HEK293 (cell line): Measurements from ENCODE around the gene VANGL2.

Experiments used
- KLF1 ChIP-seq: fragments of 450-650 bp; formaldehyde crosslinking; IDR thresholded peaks from 2 replicates; pipeline ENCODE4 v1.5.1; 2016; ENCODE audit warnings: missing biosample characterization, missing genetic modification characterization
- KLF9 ChIP-seq: fragments of 450-650 bp; formaldehyde crosslinking; IDR thresholded peaks from 2 replicates; pipeline ENCODE4 v1.5.1; 2016; ENCODE audit warnings: missing biosample characterization, missing genetic modification characterization, low read depth
- PRDM1 ChIP-seq: fragments of 450-650 bp; formaldehyde crosslinking; IDR thresholded peaks from 2 replicates; pipeline ENCODE4; 2016; ENCODE audit warnings: missing biosample characterization, missing genetic modification characterization
- SP3 ChIP-seq: fragments of 450-650 bp; formaldehyde crosslinking; IDR thresholded peaks from 2 replicates; pipeline ENCODE4 v1.5.1; 2016; ENCODE audit warnings: missing biosample characterization, missing genetic modification characterization
- SP7 ChIP-seq: fragments of 450-650 bp; formaldehyde crosslinking; IDR thresholded peaks from 2 replicates; pipeline ENCODE4 v1.5.1; 2016; ENCODE audit warnings: missing biosample characterization, missing genetic modification characterization
- TRIM28 ChIP-seq: IDR thresholded peaks from 2 replicates; pipeline ENCODE4 v1.6.1; 2011; ENCODE audit warnings: low read length, control low read depth, borderline replicate concordance
- ZBTB17 ChIP-seq: fragments of 450-650 bp; formaldehyde crosslinking; IDR thresholded peaks from 2 replicates; pipeline ENCODE4 v1.5.1; 2016; ENCODE audit warnings: missing biosample characterization, missing genetic modification characterization
- ZBTB48 ChIP-seq: fragments of 450-650 bp; formaldehyde crosslinking; IDR thresholded peaks from 2 replicates; pipeline ENCODE4 v1.5.1; 2016; ENCODE audit warnings: missing biosample characterization, missing genetic modification characterization
- ZFP37 ChIP-seq: fragments of 450-650 bp; formaldehyde crosslinking; IDR thresholded peaks from 2 replicates; pipeline ENCODE4 v1.5.1; 2016; ENCODE audit warnings: missing biosample characterization, missing genetic modification characterization
- ZFP69B ChIP-seq: fragments of 450-650 bp; formaldehyde crosslinking; IDR thresholded peaks from 2 replicates; pipeline ENCODE4 v1.5.1; 2016; ENCODE audit warnings: missing biosample characterization, missing genetic modification characterization
- ZNF146 ChIP-seq: fragments of 450-650 bp; formaldehyde crosslinking; IDR thresholded peaks from 2 replicates; pipeline ENCODE4 v1.5.1; 2016; ENCODE audit warnings: missing biosample characterization, missing genetic modification characterization
- ZNF274 ChIP-seq, 2 experiments: fragments of 200-500 bp in 1 of 2; fragments of 450-650 bp in 1 of 2; sonication (Bioruptor generic) in 1 of 2; formaldehyde crosslinking in 1 of 2; IDR thresholded peaks; 2 replicates each; pipeline versions ENCODE4 v1.5.1 to v1.6.1; 2014 to 2016; ENCODE audit warnings: borderline replicate concordance in 1 of 2, inconsistent platforms in 1 of 2, low read length in 1 of 2, missing biosample characterization in 1 of 2, missing genetic modification characterization in 1 of 2
- ZNF341 ChIP-seq: fragments of 450-650 bp; formaldehyde crosslinking; IDR thresholded peaks from 2 replicates; pipeline ENCODE4; 2016; ENCODE audit warnings: low read depth, missing biosample characterization, missing genetic modification characterization
- ZNF394 ChIP-seq: fragments of 450-650 bp; formaldehyde crosslinking; IDR thresholded peaks from 2 replicates; pipeline ENCODE4 v1.5.1; 2016; ENCODE audit warnings: missing biosample characterization, missing genetic modification characterization, mild to moderate bottlenecking, moderate library complexity, borderline replicate concordance
- ZNF423 ChIP-seq: fragments of 450-650 bp; formaldehyde crosslinking; IDR thresholded peaks from 2 replicates; pipeline ENCODE4 v1.5.1; 2016; ENCODE audit warnings: missing biosample characterization, missing genetic modification characterization
- ZNF629 ChIP-seq: fragments of 450-650 bp; formaldehyde crosslinking; IDR thresholded peaks from 2 replicates; pipeline ENCODE4 v1.5.1; 2017; ENCODE audit warnings: missing biosample characterization, missing genetic modification characterization
- ZNF785 ChIP-seq: fragments of 450-650 bp; formaldehyde crosslinking; IDR thresholded peaks from 2 replicates; pipeline ENCODE4 v1.5.1; 2016; ENCODE audit warnings: missing biosample characterization, missing genetic modification characterization
- ZSCAN30 ChIP-seq: fragments of 450-650 bp; IDR thresholded peaks from 2 replicates; pipeline ENCODE4 v1.5.1; 2018; ENCODE audit warnings: missing biosample characterization, mild to moderate bottlenecking, missing genetic modification characterization, moderate library complexity
- ZXDB ChIP-seq: fragments of 450-650 bp; formaldehyde crosslinking; IDR thresholded peaks from 2 replicates; pipeline ENCODE4 v1.5.1; 2016; ENCODE audit warnings: missing biosample characterization, missing genetic modification characterization
- TF ChIP-seq, protein P1 (sequence below): fragments of 450-650 bp; formaldehyde crosslinking; IDR thresholded peaks from 2 replicates; pipeline ENCODE4 v1.5.1; 2016; ENCODE audit warnings: missing biosample characterization, missing genetic modification characterization
- TF ChIP-seq, protein P2 (sequence below): fragments of 450-650 bp; formaldehyde crosslinking; IDR thresholded peaks from 2 replicates; pipeline ENCODE4 v1.5.1; 2016; ENCODE audit warnings: missing biosample characterization, missing genetic modification characterization
- TF ChIP-seq, protein P3 (sequence below): fragments of 450-650 bp; formaldehyde crosslinking; IDR thresholded peaks from 2 replicates; pipeline ENCODE4 v1.5.1; 2016; ENCODE audit warnings: missing biosample characterization, missing genetic modification characterization
- TF ChIP-seq, protein P4 (sequence below): fragments of 450-650 bp; formaldehyde crosslinking; IDR thresholded peaks from 2 replicates; pipeline ENCODE4 v1.5.1; 2016; ENCODE audit warnings: missing biosample characterization, missing genetic modification characterization
- TF ChIP-seq, protein P5 (sequence below): fragments of 450-650 bp; formaldehyde crosslinking; IDR thresholded peaks from 2 replicates; pipeline ENCODE4 v1.5.1; 2016; ENCODE audit warnings: missing biosample characterization, missing genetic modification characterization
- TF ChIP-seq, protein P6 (sequence below): fragments of 450-650 bp; formaldehyde crosslinking; IDR thresholded peaks from 2 replicates; pipeline ENCODE4 v1.5.1; 2016; ENCODE audit warnings: missing biosample characterization, missing genetic modification characterization, low read depth
- TF ChIP-seq, protein P7 (sequence below): fragments of 450-650 bp; formaldehyde crosslinking; IDR thresholded peaks from 2 replicates; pipeline ENCODE4 v1.5.1; 2016; ENCODE audit warnings: missing biosample characterization, missing genetic modification characterization

VANGL2 gene

DNA sequence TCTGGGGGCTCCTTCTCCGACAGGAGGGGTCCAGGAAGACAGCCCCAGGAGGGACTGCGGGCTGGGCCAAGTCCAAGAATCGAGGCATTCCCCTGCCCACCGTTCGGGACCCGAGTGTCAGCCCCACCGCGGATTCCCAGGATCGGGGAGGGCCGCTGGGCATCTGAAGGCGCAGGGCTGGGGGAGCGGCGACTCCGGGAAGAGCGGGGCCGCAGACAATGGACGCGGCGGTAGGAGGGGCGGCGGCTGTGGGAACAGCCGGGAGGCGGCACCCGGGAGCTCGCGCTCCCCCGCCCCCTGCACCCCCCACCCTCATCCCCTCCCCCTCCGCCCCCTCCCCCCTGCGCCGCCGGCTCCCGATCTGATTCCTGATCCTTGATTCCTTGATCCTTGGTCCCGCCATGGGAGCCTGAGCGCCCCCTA, at the start of gene VANGL2 (continued):
- TF ChIP-seq PRDM1 (tag by site-specific recombination) = no peak
- peak; percentile 100 for TF ChIP-seq ZNF341 (tag by site-specific recombination)
- peak; percentile 45; the same call in 1 of the 2 replicates for TF ChIP-seq KLF9 (tag by site-specific recombination)
- no peak; the same call in 1 of the 2 replicates for TF ChIP-seq ZNF394 (tag by site-specific recombination)
- TF ChIP-seq, protein P1, sequence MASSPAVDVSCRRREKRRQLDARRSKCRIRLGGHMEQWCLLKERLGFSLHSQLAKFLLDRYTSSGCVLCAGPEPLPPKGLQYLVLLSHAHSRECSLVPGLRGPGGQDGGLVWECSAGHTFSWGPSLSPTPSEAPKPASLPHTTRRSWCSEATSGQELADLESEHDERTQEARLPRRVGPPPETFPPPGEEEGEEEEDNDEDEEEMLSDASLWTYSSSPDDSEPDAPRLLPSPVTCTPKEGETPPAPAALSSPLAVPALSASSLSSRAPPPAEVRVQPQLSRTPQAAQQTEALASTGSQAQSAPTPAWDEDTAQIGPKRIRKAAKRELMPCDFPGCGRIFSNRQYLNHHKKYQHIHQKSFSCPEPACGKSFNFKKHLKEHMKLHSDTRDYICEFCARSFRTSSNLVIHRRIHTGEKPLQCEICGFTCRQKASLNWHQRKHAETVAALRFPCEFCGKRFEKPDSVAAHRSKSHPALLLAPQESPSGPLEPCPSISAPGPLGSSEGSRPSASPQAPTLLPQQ = peak; percentile 53
- peak; percentile 57; the same call in 1 of the 2 replicates for TF ChIP-seq ZFP37
- TF ChIP-seq ZSCAN30 (tag by site-specific recombination) = peak; percentile 99
- TF ChIP-seq ZNF423 = 0 out of 2 replicates have a peak, but pooled peaks have one; percentile 19
- 0 out of 2 replicates have a peak, but pooled peaks have one; percentile 7 for TF ChIP-seq ZNF146 (tag by site-specific recombination)
- TF ChIP-seq ZFP69B = peak; percentile 34; the same call in 1 of the 2 replicates
- TF ChIP-seq TRIM28 = no peak
- TF ChIP-seq ZXDB (tag by site-specific recombination) = peak; percentile 66; the same call in 1 of the 2 replicates
- TF ChIP-seq, protein P2, sequence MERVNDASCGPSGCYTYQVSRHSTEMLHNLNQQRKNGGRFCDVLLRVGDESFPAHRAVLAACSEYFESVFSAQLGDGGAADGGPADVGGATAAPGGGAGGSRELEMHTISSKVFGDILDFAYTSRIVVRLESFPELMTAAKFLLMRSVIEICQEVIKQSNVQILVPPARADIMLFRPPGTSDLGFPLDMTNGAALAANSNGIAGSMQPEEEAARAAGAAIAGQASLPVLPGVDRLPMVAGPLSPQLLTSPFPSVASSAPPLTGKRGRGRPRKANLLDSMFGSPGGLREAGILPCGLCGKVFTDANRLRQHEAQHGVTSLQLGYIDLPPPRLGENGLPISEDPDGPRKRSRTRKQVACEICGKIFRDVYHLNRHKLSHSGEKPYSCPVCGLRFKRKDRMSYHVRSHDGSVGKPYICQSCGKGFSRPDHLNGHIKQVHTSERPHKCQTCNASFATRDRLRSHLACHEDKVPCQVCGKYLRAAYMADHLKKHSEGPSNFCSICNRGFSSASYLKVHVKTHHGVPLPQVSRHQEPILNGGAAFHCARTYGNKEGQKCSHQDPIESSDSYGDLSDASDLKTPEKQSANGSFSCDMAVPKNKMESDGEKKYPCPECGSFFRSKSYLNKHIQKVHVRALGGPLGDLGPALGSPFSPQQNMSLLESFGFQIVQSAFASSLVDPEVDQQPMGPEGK (tag by site-specific recombination) = peak; percentile 70; the same call in 1 of the 2 replicates
- TF ChIP-seq, protein P3, sequence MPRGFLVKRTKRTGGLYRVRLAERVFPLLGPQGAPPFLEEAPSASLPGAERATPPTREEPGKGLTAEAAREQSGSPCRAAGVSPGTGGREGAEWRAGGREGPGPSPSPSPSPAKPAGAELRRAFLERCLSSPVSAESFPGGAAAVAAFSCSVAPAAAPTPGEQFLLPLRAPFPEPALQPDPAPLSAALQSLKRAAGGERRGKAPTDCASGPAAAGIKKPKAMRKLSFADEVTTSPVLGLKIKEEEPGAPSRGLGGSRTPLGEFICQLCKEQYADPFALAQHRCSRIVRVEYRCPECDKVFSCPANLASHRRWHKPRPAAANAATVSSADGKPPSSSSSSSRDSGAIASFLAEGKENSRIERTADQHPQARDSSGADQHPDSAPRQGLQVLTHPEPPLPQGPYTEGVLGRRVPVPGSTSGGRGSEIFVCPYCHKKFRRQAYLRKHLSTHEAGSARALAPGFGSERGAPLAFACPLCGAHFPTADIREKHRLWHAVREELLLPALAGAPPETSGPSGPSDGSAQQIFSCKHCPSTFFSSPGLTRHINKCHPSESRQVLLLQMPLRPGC (tag by site-specific recombination) = 0 out of 2 replicates have a peak, but pooled peaks have one; percentile 44
- TF ChIP-seq ZBTB48 (tag by site-specific recombination) = peak; percentile 63; the same call in 1 of the 2 replicates
- no peak for TF ChIP-seq ZNF785 (tag by site-specific recombination)
- TF ChIP-seq, protein P4, sequence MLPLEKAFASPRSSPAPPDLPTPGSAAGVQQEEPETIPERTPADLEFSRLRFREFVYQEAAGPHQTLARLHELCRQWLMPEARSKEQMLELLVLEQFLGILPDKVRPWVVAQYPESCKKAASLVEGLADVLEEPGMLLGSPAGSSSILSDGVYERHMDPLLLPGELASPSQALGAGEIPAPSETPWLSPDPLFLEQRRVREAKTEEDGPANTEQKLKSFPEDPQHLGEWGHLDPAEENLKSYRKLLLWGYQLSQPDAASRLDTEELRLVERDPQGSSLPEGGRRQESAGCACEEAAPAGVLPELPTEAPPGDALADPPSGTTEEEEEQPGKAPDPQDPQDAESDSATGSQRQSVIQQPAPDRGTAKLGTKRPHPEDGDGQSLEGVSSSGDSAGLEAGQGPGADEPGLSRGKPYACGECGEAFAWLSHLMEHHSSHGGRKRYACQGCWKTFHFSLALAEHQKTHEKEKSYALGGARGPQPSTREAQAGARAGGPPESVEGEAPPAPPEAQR (tag by site-specific recombination) = 0 out of 2 replicates have a peak, but pooled peaks have one; percentile 43
- peak; percentile 53 for TF ChIP-seq SP3 (tag by site-specific recombination)
- TF ChIP-seq SP7 = peak; percentile 64
- TF ChIP-seq, protein P5, sequence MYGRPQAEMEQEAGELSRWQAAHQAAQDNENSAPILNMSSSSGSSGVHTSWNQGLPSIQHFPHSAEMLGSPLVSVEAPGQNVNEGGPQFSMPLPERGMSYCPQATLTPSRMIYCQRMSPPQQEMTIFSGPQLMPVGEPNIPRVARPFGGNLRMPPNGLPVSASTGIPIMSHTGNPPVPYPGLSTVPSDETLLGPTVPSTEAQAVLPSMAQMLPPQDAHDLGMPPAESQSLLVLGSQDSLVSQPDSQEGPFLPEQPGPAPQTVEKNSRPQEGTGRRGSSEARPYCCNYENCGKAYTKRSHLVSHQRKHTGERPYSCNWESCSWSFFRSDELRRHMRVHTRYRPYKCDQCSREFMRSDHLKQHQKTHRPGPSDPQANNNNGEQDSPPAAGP = peak; percentile 61; the same call in 1 of the 2 replicates
- TF ChIP-seq ZNF629 (tag by site-specific recombination) = peak; percentile 46; the same call in 1 of the 2 replicates
- no peak for TF ChIP-seq ZNF274 (IDR thresholded peaks at IDR 0.05; ENCODE audit: low read length)
- TF ChIP-seq ZNF274 (tag by site-specific recombination; IDR thresholded peaks at IDR 0.05; ENCODE audit: borderline replicate concordance) = no peak
- TF ChIP-seq ZBTB17 = 0 out of 2 replicates have a peak, but pooled peaks have one; percentile 0
- peak; percentile 41; the same call in 1 of the 2 replicates for TF ChIP-seq KLF1 (tag by site-specific recombination)
- TF ChIP-seq, protein P6, sequence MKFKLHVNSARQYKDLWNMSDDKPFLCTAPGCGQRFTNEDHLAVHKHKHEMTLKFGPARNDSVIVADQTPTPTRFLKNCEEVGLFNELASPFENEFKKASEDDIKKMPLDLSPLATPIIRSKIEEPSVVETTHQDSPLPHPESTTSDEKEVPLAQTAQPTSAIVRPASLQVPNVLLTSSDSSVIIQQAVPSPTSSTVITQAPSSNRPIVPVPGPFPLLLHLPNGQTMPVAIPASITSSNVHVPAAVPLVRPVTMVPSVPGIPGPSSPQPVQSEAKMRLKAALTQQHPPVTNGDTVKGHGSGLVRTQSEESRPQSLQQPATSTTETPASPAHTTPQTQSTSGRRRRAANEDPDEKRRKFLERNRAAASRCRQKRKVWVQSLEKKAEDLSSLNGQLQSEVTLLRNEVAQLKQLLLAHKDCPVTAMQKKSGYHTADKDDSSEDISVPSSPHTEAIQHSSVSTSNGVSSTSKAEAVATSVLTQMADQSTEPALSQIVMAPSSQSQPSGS = no peak
- TF ChIP-seq, protein P7, sequence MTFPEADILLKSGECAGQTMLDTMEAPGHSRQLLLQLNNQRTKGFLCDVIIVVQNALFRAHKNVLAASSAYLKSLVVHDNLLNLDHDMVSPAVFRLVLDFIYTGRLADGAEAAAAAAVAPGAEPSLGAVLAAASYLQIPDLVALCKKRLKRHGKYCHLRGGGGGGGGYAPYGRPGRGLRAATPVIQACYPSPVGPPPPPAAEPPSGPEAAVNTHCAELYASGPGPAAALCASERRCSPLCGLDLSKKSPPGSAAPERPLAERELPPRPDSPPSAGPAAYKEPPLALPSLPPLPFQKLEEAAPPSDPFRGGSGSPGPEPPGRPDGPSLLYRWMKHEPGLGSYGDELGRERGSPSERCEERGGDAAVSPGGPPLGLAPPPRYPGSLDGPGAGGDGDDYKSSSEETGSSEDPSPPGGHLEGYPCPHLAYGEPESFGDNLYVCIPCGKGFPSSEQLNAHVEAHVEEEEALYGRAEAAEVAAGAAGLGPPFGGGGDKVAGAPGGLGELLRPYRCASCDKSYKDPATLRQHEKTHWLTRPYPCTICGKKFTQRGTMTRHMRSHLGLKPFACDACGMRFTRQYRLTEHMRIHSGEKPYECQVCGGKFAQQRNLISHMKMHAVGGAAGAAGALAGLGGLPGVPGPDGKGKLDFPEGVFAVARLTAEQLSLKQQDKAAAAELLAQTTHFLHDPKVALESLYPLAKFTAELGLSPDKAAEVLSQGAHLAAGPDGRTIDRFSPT (tag by site-specific recombination) = peak; percentile 83
